K562 (cell line): Measurements from ENCODE around the gene ETS2. TPM values are rescaled to one million over a fixed set of nuclear protein-coding genes. Genes with fewer than 3 reads are reported as not detected.

Source experiments
- ARID1B ChIP-seq: fragments of 450-650 bp; IDR thresholded peaks from 2 replicates; pipeline ENCODE4 v1.6.1; 2016; ENCODE audit warnings: antibody characterized with exemption, mild to moderate bottlenecking, inconsistent platforms
- ARID3A ChIP-seq: IDR thresholded peaks from 2 replicates; pipeline ENCODE4 v1.6.1; 2012; ENCODE audit warnings: low read depth, low read length, improper control_type of control experiment, borderline replicate concordance
- DPF2 ChIP-seq: fragments of 450-650 bp; IDR thresholded peaks from 2 replicates; pipeline ENCODE4 v1.6.1; 2016
- FOXA3 ChIP-seq, 2 experiments: fragments of 450-650 bp in 1 of 2; sonication (generic) in 1 of 2; formaldehyde crosslinking; IDR thresholded peaks in 1 of 2; conservative IDR thresholded peaks in 1 of 2; 2 replicates each; pipeline versions ENCODE4 v1.4.0 to v1.8.0; 2020 to 2022; ENCODE audit warnings: mild to moderate bottlenecking in 2 of 2, missing genetic modification reagents in 1 of 2
- FOXK2 ChIP-seq, 2 experiments: fragments of 450-650 bp; IDR thresholded peaks in 1 of 2; conservative IDR thresholded peaks in 1 of 2; 2 replicates each; pipeline ENCODE4 v1.6.1; 2016; ENCODE audit warnings: low read depth in 2 of 2, mild to moderate bottlenecking in 1 of 2
- ID3 ChIP-seq, 2 experiments: fragments of 250-450 bp in 1 of 2; fragments of 450-650 bp in 1 of 2; sonication (Bioruptor Pico) in 1 of 2; IDR thresholded peaks; 2 replicates each; pipeline versions ENCODE4 v1.6.1 to v1.8.0; 2016 to 2021; ENCODE audit warnings: mild to moderate bottlenecking in 2 of 2, moderate library complexity in 2 of 2, missing compliant biosample characterization in 1 of 2, missing genetic modification characterization in 1 of 2
- MEIS2 ChIP-seq: fragments of 450-650 bp; IDR thresholded peaks from 2 replicates; pipeline ENCODE4 v1.6.1; 2014; ENCODE audit warnings: mild to moderate bottlenecking; ENCODE audit not compliant: partially characterized antibody
- NCOA4 ChIP-seq: fragments of 450-650 bp; IDR thresholded peaks from 2 replicates; pipeline ENCODE4 v1.6.1; 2018; ENCODE audit warnings: mild to moderate bottlenecking; ENCODE audit not compliant: partially characterized antibody
- ZNF263 ChIP-seq: sonication (generic); formaldehyde crosslinking; IDR thresholded peaks from 2 replicates; pipeline ENCODE4 v1.8.0; 2022; ENCODE audit warnings: mild to moderate bottlenecking, missing genetic modification reagents, borderline replicate concordance
- ZNF316 ChIP-seq: fragments of 450-650 bp; IDR thresholded peaks from 2 replicates; pipeline ENCODE4 v1.6.1; 2016
- ZNF318 ChIP-seq, 2 experiments: fragments of 450-650 bp; IDR thresholded peaks; 2 replicates each; pipeline ENCODE4 v1.6.1; 2016; ENCODE audit warnings: mild to moderate bottlenecking in 2 of 2, borderline replicate concordance in 1 of 2, low read depth in 1 of 2, moderate library complexity in 1 of 2
- ZNF324 ChIP-seq: fragments of 250-450 bp; sonication (Bioruptor Pico); IDR thresholded peaks from 2 replicates; pipeline ENCODE4 v1.4.0; 2020; ENCODE audit warnings: mild to moderate bottlenecking
- polyA plus RNA-seq, 8 experiments: library from polyadenylated mRNA; depleted of rRNA in 4 of 8; stranded (reverse) in 5 of 8; unstranded in 3 of 8; fragments of >200 nt; fragmentation: Nextera tagmentation in 2 of 8; fragmentation: Illumina TruSeq in 1 of 8; extraction: Ambion mirVana in 2 of 8; extraction: Trizol in 1 of 8; gene quantifications; 2 replicates each; pipeline versions ENCODE4 v1.2.1 to v1.2.3, GENCODE V29; 2011 to 2014; ENCODE audit warnings: inconsistent platforms in 1 of 8, missing spikeins in 1 of 8
- total RNA-seq, 7 experiments: library from RNA; depleted of rRNA in 6 of 7; stranded (reverse); fragments of >200 nt in 6 of 7; fragmentation: Illumina TruSeq in 2 of 7; extraction: Trizol in 2 of 7; gene quantifications; 2 replicates each; pipeline versions ENCODE4 v1.2.1 to v1.2.3, GENCODE V29; 2011 to 2021; ENCODE audit warnings: low replicate concordance in 1 of 7
- TF ChIP-seq, protein P1 (sequence below): sonication (generic); formaldehyde crosslinking; IDR thresholded peaks from 2 replicates; pipeline ENCODE4 v1.8.0; 2022; ENCODE audit warnings: mild to moderate bottlenecking, low read depth, missing genetic modification reagents

ETS2 gene
- total and polyA plus RNA-seq, 9 of the 15 experiments (the other 6 are each of a cell fraction or from before 2014, with no cell fraction given): 1.7 to 24.4 (median 12.2) TPM

DNA sequence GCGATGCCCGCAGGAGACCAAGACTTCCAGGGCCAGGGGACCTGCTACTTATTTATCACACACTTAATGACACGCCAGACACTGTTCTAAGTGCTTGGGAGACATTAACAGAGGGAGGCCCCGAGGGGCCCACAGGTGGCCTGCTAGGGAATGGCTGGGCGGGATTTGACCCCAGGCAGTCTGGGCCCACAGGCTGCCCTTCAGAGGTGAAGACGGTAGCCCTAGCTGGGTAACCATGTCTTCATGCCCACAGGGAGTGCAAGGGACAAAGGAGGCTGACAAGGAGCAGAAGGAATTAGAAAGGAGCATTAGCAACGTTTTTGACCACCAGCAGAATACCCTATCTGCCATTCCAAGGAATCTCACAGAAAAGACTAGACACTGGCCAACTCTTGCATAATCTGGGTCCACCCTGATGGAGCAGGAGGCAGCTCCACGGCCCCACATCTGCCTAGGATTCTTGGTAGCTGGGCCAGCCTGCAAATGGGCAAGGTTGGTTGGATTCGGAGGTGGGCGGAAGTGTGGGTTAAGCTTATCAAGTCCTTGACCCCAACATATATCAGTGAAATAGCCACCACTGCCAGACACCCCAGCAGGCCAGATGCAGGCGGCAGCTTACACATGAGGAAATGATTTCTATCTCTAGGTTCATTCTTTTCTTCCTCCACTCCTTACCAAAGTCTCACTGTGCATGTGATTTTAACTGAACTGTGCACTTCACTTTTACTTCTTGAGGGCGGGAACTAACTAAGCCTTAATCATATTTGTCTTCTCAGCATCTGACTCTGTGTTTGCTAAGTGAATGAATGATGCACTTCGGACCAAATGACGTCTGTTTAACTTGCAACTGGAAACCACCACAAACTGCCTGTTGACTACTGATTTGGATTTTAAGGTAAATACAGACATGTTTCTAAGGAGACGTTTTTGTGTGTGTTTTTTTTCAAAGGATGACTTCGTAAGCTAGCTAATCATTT, 3.4 kb upstream of the ETS2 start (continued):
- TF ChIP-seq ZNF318 (IDR thresholded peaks at IDR 0.05; ENCODE audit: borderline replicate concordance in 1 of 2, low read depth in 1 of 2) (0 out of 4 replicates have a peak, but pooled peaks of 1 of the 2 experiments have one; percentile 31), MEIS2 (peak; percentile 30), DPF2 (peak; percentile 31; the same call in 1 of the 2 replicates), FOXK2 (conservative IDR thresholded peaks at IDR 0.05 in 1 of 2, IDR thresholded peaks at IDR 0.05 in 1 of 2; ENCODE audit: low read depth in 2 of 2) (peak; percentile 27 to 36; a peak in 2 of 4 replicates), ARID3A (no peak), ZNF263 (CRISPR knock-in tag) (no peak), ZNF324 (peak; percentile 54; the same call in 1 of the 2 replicates), ARID1B (peak; percentile 41), NCOA4 (no peak), FOXA3 (CRISPR knock-in tag; conservative IDR thresholded peaks at IDR 0.05 in 1 of 2, IDR thresholded peaks at IDR 0.05 in 1 of 2) (peak; percentile 44 to 87; a peak in 3 of 4 replicates), ZNF316 (peak; percentile 56; the same call in 1 of the 2 replicates), ID3 (CRISPR knock-in tag; IDR thresholded peaks at IDR 0.05) (no peak), ID3 (tag; IDR thresholded peaks at IDR 0.05) (no peak)
- TF ChIP-seq, protein P1, sequence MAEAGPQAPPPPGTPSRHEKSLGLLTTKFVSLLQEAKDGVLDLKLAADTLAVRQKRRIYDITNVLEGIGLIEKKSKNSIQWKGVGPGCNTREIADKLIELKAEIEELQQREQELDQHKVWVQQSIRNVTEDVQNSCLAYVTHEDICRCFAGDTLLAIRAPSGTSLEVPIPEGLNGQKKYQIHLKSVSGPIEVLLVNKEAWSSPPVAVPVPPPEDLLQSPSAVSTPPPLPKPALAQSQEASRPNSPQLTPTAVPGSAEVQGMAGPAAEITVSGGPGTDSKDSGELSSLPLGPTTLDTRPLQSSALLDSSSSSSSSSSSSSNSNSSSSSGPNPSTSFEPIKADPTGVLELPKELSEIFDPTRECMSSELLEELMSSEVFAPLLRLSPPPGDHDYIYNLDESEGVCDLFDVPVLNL: no peak
